Peyer's patch (tissue), 4 donors: ENCODE results near the gene ARFGAP3.

ENCODE experiments used
- CTCF ChIP-seq, 6 experiments: fragments of 450-650 bp in 4 of 6; fragments of 200-600 bp in 2 of 6; sonication (generic) in 1 of 6; IDR thresholded peaks; one replicate each; pipeline ENCODE4 v1.5.1; 2017 to 2019; ENCODE audit warnings: antibody characterized with exemption in 6 of 6, mild to moderate bottlenecking in 3 of 6, moderate library complexity in 1 of 6
- POLR2A ChIP-seq, 2 donors: fragments of 450-650 bp; IDR thresholded peaks; one replicate each; pipeline ENCODE4 v1.5.1; 2017; ENCODE audit warnings: antibody characterized with exemption in 2 of 2, mild to moderate bottlenecking in 2 of 2, moderate library complexity in 2 of 2

- TF ChIP-seq CTCF (IDR thresholded peaks at IDR 0.05) (no peak), POLR2A (IDR thresholded peaks at IDR 0.05) (no peak)
These were observed 56.4 kb downstream of the ARFGAP3 start for GRCh38 chr22:42800451-42801251.
